HG02588 (cell line): ENCODE data around the gene PTPA.
"Not testable (repeated sequence)": the region's sequence is repeated elsewhere in the genome, so short reads cannot be mapped to it uniquely, and the experiment has no call there.

Experiments used
- ATAC-seq: cut with Tn5 transposase; IDR thresholded peaks from one replicate; pipeline ENCODE4 v1.9.1; 2021; ENCODE audit warnings: mild to moderate bottlenecking, moderate library complexity; ENCODE audit not compliant: unreplicated experiment

PTPA gene

DNA sequence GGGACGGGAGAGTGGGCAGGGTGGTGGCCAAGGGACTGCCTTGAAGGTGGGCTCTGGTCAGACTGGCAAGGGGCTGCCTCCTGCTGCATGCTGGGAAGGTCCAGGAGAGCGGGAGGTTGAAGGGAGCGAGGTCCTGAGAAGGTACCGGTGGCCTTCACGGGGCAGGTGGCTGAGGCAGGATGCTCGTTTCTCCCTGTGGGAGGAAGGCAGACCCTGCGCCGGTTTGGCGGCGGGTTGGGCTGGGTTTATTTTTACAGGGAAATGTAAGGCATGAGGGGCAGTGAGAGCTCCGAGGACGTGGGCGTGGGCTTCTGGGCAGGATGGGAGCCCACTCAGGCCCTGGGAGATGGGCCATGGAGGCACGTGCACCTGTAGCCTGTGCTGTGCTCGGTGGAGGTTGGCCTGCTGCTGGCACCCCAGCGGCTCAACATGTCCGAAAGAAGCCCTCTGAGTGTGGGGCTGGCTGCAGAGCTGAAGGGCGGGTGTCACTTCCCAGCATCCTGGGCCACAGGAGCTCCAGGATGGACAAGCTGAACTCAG, 39.5 kb downstream of the PTPA start:
- ATAC-seq = no peak

DNA sequence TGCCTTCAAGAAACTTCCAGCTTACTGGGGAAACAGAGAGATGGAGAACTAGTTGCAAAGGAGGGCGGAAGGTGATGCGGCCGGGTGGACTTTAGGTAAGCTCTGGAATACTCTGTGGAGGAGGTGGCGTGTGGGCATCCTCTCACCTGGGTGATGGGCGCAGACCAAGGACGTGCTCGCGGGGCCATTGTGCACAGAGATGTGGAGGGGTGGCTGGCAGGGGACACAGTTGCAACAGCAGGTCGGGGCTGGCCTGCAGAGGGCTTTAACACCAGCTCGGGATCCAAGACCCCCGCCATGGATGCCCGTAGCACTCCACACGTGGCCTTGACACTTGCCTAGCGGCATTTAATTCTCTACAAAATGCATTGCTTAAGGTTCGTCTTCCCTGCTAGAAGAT, 40.3 kb downstream of the PTPA start:
- no peak for ATAC-seq

DNA sequence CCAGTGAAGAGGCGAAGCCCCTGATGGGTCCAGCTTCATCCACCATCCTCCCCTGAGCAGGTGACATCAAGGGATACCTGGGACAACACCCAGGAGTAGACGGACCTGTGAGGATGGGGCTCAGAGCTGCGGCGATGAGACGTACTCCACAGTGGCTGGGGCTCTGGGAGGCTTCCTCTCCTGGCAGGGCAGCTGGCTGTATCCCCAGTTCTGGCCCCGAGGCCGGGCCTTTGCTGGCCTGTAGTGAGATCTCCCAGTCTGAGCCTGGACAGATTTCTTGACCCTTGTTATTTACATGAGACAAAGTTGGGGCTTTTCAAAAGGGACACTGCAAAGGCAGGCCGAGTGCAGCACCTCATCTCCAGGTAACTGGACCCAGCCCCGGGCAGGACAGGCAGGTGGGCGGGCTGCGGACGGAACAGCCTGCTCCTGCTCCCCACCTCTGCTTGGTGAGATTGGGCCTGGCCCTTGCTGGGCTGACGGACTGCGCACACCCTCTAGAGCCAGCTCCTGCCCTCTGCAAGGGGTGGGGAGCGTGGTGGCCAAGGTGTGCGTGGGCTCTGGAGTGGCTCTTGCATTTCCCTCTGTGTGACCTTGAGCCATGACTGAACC, 43.8 kb downstream of the PTPA start:
- no peak for ATAC-seq

DNA sequence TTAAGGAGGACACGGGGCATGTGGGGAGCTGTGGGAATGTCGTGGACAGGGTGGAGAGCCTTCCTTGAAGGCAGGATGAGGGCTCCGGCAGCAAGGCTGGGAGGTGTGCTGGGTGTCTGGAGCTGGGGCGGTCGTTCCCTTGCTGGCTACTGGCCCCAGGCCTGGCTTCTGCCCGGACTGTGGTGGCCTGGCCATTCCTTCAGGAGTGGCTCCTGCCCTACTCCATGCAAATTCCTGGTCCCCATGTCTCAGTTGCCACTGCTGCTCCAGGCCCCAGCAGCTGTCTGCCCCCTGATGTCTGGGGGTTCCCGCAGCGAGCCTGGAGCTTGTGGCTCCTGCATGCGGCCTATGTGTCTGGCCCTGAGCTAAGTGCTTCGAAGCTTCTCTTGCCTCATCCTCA, 44.9 kb downstream of the PTPA start:
- no peak for ATAC-seq

DNA sequence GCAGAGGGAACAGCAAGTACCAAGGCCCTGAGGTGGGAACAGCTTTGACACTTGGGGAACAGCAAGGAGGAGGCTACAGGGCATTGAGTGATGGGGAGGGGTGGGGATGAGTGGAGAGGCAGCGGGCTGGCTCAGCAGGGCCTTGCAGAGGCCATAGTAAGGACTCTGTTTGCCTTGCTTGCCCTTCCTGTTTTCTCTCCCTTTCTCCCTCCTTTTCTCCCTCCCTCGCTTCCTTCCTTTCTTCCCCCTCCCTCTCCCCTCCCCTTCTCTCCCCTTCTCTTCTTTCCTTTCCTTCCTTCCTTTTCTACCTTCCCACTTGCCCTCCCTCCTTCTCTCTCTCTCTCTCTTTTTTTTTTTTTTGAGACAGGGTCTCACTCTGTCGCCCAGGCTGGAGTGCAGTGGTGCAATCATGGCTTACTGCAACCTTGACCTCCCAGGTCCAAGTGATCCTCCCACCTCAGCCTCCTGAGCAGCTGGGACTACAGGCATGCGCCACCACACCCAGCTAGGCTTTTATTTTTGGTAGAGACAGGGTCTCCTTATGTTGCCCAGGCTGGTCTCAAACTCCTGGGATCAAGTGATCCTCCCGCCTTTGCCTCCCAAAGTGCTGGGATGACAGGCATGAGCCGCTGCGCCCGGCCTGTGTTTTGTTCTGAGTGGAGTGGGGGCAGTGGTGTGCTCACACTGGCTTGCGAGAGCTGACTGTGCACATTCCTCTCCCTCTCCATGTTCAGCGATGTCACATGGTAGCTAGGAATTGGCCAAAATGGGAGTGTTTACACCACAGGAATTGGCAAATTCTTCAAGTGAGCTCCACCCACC, 49.7 kb downstream of the PTPA start:
- ATAC-seq = no peak

DNA sequence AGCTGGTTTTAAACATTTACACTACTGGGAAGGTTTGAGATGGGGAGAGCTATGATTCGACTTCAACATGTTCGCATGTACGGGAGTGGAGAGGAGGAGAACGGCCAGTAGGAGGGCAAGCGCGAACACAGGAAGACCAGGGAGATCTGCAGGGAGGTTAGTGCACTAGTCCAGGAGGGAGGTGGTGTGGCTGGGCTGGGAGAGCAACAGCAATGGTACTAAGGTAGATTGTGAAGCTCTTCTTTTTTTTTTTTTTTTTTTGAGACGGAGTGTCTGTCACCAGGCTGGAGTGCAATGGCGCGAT, 50.3 kb downstream of the PTPA start:
- no peak for ATAC-seq

DNA sequence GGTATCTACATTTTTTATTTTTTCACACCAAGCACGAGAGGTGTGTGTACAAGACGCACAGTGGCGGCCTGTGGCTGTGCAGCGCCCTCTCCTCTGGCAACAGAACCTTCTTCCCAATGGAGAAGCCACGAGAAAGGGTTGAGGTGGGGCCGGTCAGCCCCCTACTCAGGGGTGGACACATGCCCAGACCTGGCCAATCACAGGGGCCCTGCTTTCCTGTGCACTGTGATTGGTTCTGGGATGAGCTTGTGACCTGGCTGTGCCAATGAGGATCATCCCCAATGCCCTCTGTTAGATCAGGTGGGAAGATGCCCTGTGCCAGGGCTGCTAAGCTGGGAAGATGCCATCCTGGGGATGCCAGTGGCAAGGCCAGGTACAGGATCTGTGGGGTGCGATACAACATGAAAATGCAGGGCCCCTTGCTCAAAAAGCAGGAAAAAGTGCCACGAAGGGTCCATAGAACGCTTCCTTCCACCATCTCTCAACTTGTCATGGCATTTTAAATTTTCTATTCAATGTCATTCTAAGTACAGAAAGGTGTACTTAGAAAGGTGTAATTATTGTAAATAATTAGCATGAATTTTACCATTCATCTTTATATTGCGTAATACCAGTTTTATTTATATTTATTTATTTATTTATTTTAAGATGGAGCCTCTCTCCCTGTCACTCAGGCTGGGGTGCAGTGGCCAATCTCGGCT, 51.4 kb downstream of the PTPA start:
- ATAC-seq = no peak

DNA sequence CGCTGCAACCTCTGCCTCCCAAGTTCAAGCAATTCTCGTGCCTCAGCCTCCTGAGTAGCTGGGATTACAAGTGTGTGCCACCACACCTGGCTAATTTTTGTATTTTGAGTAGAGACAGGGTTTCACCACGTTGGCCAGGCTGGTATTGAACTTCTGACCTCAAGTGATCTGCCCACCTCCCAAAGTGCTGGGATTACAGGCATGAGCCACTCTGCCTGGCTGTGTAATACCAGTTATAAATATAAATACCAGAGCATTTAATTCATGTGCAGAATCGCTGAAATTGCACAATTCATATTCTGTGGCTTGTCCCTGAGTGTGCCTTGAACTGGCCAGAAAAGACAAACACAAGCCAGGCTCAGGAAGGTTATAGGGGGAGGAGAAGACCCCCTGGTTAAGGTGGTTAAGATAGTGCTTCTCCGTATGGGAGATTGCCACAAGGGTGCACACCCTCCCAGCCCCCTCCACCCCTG, 52.0 kb downstream of the PTPA start:
- ATAC-seq = not testable (repeated sequence)

DNA sequence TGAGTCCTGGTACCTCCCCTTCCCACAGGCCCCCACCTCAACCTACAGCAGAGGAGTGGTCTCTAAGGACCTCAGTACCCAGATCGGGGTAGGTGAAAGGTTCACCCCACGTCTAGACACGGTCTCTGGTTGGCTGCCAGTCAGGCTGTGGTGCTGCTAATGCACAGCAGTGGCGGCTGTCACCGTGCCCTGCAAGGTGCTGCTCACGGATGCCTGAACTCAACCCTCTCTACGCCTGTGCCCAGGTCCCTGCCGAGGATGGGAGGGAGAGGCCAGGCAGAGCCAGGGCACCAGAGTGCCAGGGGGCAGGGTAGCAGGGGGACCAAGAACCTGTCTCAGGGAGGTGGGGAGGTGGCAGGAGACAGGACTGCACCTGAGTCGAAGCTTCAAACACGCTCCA, 52.5 kb downstream of the PTPA start:
- ATAC-seq = no peak

DNA sequence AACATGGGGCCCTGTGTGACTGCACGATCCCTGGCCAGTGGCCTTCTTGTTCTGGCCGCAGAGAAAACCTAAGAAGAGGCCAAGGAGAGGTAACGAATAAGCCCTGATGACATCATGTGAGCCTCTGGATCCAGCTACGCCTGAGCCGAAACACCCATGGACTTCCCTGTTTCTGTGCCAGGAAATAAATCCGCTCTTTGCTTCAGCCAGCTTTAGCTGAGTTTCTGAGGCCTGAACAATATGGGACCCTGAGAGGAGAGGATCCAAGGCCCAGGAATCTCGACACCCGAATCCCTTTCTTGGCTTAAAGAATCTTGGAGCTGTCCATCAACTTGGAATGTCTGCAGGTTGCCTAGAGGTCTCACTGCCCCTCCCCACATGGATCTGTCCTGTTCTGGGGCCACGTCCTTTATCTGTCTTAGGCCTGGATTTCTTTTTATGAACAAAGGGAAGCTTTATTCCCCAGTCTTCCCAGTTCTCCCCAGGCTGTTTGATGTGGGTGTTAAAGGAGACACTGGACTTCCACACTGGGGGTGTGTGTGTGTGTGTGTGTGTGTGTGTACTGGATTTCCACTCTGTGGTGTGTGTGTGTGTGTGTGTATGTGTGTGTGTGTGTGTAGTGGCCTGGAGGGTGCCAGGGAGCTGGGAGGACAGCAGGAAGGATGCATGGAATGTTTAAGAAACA, 53.2 kb downstream of the PTPA start:
- no peak for ATAC-seq

DNA sequence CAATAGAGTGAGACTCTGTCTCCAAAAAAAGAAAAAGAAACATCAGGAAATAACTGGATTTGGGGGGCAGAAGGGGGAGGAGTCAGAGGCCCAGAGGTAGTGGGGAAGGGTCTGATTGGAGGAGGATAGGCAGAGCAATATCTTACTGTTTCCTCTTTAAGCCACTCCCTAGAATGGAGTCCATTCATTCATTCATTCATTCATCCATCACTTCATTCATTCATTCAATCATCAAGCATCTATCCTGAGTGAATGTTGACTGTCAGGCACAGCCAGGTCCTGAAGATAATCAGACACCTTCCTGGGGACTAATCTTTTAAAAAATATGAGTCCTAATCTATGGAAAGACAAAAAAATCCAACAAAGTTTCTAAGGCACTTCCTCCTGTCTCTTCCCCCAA, 54.0 kb downstream of the PTPA start:
- no peak for ATAC-seq

DNA sequence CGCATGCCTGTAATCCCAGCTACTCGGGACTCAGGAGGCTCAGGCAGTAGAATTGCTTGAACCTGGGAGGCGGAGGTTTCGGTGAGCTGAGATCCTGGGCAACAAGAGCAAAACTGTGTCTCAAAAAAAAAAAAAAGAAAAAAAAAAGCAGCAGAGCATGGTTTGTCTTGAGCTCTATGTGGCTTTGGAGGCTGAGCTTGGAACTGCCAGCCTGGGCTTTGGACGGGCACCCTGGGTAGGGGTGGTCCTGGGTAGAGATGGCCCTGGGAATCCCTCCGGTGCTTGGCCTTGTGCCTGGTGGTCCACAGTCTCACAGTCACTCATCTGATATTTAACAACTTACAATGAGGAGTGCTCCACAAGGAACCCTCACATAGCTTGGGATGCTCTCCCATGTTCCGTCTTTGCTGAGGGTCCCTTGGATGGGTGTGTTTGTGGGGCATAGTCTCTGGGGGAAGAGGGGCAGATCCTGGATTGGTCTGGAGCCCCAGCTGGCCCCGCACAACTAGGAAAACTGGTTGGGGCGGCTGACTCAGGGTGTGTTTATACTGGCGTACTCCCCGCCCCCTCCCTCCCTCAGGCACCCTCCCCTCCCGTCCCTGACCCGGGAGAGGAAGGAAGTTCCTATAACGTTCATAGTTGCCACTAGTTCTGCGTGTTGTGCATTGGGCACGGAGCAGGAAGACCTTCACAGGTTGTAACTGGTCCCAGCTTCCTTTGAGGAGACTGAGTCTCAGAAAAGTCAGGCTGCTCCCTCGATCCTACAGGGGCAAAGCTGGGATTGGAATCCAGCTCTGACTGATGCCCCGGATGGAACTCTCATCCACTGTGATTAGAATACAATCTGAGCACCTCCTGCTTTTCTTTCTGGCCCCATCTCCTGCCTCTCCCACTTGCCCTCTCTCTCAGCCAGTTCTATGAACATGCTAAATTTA, 55.7 kb downstream of the PTPA start:
- ATAC-seq = no peak

DNA sequence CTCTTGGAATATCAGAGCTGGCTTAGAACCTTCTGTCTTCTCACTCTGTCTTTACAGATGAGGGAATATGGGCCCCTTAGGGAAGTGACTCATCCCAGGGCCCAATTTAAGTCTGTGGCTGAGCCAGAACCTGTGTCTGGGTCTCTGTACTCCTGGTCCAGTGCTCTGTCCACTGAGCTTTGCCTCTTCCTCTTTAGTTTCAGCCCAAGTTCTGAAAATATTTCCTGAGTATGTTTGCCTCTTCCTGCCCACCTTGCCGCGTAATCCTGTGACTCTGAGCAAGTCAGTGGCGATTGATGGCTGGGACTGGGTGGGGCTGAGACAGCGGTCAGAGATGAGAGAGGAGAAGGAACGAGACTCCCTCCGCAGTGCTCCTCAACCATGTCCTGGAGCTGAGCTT, 59.0 kb downstream of the PTPA start:
- no peak for ATAC-seq

DNA sequence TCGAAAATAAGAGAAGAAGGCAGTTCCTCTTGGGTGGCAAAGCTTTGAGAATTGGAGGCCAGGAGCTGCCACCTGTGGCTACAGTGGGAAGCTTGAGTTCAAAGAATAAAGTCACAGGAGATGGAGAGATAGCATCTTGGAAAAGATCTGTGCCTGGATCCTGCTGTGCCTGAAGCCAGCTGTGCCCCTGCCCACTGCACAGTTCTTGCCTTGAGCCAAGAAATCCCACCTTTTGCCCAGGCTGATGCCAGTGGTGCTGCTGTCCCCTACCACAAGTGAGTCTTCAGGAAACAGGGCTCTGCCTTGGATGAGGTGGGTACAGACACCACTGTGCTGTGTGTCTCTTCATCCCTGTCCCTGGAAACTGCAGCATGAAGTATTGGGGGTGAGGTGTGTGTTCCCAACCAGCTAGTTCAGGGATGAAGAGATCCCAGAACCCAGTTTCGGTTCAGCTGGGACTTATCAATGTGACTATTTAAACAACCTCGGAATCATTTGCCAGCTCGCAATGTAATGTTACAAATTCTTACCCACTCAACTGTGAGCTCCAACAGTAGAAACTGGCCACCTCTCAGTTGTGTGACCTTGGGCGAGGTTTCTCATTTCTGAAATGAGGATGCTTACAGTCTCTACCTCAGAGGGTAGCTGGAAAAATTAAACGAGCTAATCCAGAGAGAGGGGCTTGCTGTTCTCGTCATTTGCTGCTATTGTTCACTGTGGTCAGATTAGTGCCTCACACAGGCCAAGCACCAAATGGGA, 61.0 kb downstream of the PTPA start:
- ATAC-seq = no peak

DNA sequence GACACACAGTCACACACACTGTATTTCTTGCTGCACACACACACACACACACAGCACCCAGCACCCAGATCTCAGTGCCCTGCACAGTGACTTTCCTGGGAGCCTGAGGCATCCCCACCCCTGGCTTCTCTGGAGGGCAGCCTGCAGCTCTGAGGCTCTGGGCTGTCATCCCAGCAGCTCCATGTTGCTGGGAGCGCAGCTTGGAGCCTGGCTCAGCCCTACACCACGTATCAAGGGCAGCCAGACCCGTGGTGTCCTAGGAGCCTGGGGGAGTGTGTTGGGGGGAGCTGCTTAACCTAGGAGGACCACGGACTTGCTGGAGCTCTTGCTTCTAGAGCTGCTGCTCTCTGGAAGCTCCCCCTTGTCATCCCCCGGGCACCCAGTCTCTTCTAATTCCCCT, 61.6 kb downstream of the PTPA start:
- no peak for ATAC-seq

DNA sequence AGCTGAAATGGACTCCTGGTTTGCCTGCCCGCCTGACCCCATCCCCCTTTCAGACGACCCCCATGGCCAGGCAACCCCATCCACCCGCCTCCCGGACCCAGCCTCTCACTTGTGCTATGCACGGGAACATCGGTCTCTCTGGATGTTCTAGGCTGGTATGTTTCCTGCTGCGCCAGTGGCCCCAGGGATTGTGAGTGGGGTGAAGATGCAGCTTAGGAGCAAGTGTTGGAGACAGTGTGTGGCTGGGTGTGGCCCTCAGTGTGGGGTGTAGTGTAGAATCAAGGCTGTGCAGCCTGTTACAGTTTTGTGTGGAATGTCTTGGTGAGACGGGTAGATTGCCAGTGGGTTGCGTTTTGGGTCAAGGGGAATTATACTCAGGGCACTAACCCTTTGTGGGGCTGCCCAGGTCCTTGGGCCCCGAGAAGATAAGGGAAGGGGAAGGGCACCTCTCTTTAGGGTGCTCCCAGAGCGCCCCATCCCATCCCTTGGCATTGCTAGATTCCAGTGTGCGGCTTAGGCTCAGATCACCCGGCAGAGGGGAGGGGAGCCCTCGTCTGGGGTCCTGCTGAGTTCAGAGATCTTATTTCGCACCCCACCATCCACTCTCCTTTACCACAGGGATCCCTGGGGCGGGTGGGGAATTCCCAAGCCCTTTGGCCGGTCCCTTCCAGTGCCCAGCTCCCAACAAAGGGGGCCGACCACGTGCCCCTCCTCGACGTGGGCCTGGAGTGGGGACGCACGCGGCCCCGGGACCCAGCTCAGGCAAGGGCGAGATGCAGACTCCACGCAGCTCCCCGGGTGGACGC, 62.3 kb downstream of the PTPA start:
- no peak for ATAC-seq

DNA sequence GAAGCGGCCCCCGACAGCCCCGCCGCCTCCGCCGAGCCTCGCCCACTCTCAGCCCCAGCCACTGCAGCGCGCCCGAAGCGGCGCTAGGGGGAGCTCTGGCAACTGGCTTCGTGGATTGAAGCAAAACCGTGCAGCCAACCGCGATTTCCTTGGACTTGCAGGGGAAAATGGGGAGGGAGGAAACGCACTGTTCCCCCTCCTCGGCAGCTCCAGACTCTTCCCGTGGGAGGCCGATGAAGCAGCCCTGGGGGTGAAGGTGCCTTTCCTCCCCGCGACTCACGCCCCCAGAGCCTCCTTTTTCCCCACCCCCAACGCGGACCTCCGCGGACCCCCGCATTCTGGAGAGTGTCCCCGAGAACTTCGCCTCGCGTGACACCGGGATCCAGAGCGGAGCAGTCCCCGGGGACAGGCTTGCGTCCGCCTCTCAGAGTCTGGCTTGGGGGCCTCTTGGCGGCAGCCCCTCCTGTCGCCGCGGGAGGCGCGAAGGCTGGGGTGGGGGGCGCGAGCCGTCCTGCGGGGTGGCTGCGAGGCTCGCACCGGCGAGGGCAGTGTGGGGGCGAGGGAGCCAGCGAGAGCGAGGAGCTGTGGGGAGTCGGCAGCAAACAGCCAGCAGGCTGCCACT, 63.0 kb downstream of the PTPA start:
- no peak for ATAC-seq
